IMR-90 (cell line): Measurements from ENCODE around the gene ARF1. TPM values are rescaled to one million over a fixed set of nuclear protein-coding genes. Genes with fewer than 3 reads are reported as not detected.

Experiments used
- ATAC-seq: fragments of 200-7000 bp; cut with Tn5 transposase; 2 replicates; pipeline ENCODE4 v1.9.1; 2020; ENCODE audit warnings: low read depth, mild to moderate bottlenecking, moderate library complexity
- BruUV-seq: library from RNA; stranded (reverse); fragments of 400-500 nt; replicated peaks from 2 replicates; lab custom pipeline; 2021; lab: Mats Ljungman, UMichigan
- CTCF ChIA-PET: fragments of 300-600 bp; formaldehyde crosslinking; extraction: SDS; loops from one replicate; lab custom pipeline; 2021; ENCODE audit warnings: antibody characterized with exemption; lab: Yijun Ruan, JAX
- POLR2A ChIA-PET: fragments of 300-600 bp; sonication (Branson Sonifier 250); formaldehyde crosslinking; loops from one replicate; lab custom pipeline; 2022; ENCODE audit warnings: antibody characterized with exemption; ENCODE audit not compliant: unreplicated experiment; lab: Charles Lee
- DNase-seq: peaks from one replicate; pipeline ENCODE4 v3.0.0; 2013
- H2AFZ ChIP-seq: replicated peaks from 2 replicates; pipeline ENCODE3; 2013; ENCODE audit warnings: low read length, mild to moderate bottlenecking; ENCODE audit not compliant: poor library complexity
- H2AK5ac ChIP-seq: 2 replicates; pipeline ENCODE4 v1.6.1; 2013; ENCODE audit warnings: low read depth, low read length, inconsistent platforms
- H2AK9ac ChIP-seq: replicated peaks from 2 replicates; pipeline ENCODE3; 2013; ENCODE audit warnings: mild to moderate bottlenecking, low read depth, low read length, moderate library complexity; ENCODE audit not compliant: poor library complexity
- H2BK120ac ChIP-seq: 2 replicates; pipeline ENCODE4 v1.6.1; 2013; ENCODE audit warnings: low read depth, low read length, inconsistent platforms
- H2BK15ac ChIP-seq: 3 replicates; pipeline ENCODE4 v1.6.1; 2013; ENCODE audit warnings: low read depth, low read length, inconsistent platforms
- H2BK20ac ChIP-seq: 2 replicates; pipeline ENCODE4 v1.6.1; 2013; ENCODE audit warnings: low read depth, mild to moderate bottlenecking, inconsistent platforms, low read length, moderate library complexity
- H2BK5ac ChIP-seq: 2 replicates; pipeline ENCODE4 v1.6.1; 2013; ENCODE audit warnings: mild to moderate bottlenecking, low read depth, low read length, inconsistent platforms; ENCODE audit not compliant: poor library complexity, severe bottlenecking
- H3K14ac ChIP-seq: replicated peaks from 2 replicates; pipeline ENCODE4 v1.6.1; 2013; ENCODE audit warnings: low read depth, low read length, inconsistent platforms
- H3K18ac ChIP-seq: 2 replicates; pipeline ENCODE4 v1.6.1; 2013; ENCODE audit warnings: low read depth, low read length, control low read depth
- H3K23ac ChIP-seq: 2 replicates; pipeline ENCODE4 v1.6.1; 2013; ENCODE audit warnings: low read depth, low read length, inconsistent platforms
- H3K27ac ChIP-seq: 2 replicates; pipeline ENCODE4 v1.5.1; 2013; ENCODE audit warnings: mild to moderate bottlenecking, control low read depth, low read length; ENCODE audit not compliant: insufficient read depth
- H3K27me3 ChIP-seq: 2 replicates; pipeline ENCODE4 v1.6.1; 2013; ENCODE audit warnings: low read length; ENCODE audit not compliant: control insufficient read depth, insufficient read depth
- H3K36me3 ChIP-seq: 2 replicates; pipeline ENCODE4 v1.6.1; 2013; ENCODE audit warnings: low read length, mixed read lengths; ENCODE audit not compliant: control insufficient read depth, insufficient read depth
- H3K4ac ChIP-seq: 2 replicates; pipeline ENCODE4 v1.6.1; 2013; ENCODE audit warnings: low read depth, low read length, inconsistent platforms
- H3K4me1 ChIP-seq: 2 replicates; pipeline ENCODE4 v1.6.1; 2013; ENCODE audit warnings: low read length, mixed read lengths; ENCODE audit not compliant: control insufficient read depth, insufficient read depth
- H3K4me2 ChIP-seq: 2 replicates; pipeline ENCODE4 v1.6.1; 2013; ENCODE audit warnings: low read depth, mild to moderate bottlenecking, control low read depth, low read length, moderate library complexity
- H3K4me3 ChIP-seq: 2 replicates; pipeline ENCODE4 v1.5.1; 2013; ENCODE audit warnings: low read depth, mild to moderate bottlenecking, control low read depth, low read length, moderate library complexity; ENCODE audit not compliant: insufficient read depth
- H3K56ac ChIP-seq: 2 replicates; pipeline ENCODE4 v1.6.1; 2013; ENCODE audit warnings: low read length, inconsistent platforms; ENCODE audit not compliant: insufficient read depth; ENCODE audit errors: extremely low read depth
- H3K79me1 ChIP-seq, 2 experiments: 2 replicates each; pipeline ENCODE4 v1.6.1; 2013; ENCODE audit warnings: low read length in 2 of 2, inconsistent platforms in 1 of 2, low read depth in 1 of 2
- H3K9ac ChIP-seq: 2 replicates; pipeline ENCODE4 v1.6.1; 2013; ENCODE audit warnings: low read depth, low read length, control low read depth
- H3K9me1 ChIP-seq: 2 replicates; pipeline ENCODE4 v1.6.1; 2013; ENCODE audit warnings: low read length, inconsistent platforms; ENCODE audit not compliant: insufficient read depth
- H3K9me3 ChIP-seq: 2 replicates; pipeline ENCODE4 v1.6.1; 2013; ENCODE audit warnings: low read length; ENCODE audit not compliant: control insufficient read depth, insufficient read depth
- H4K20me1 ChIP-seq: 2 replicates; pipeline ENCODE4 v1.6.1; 2013; ENCODE audit warnings: low read length, inconsistent platforms; ENCODE audit not compliant: insufficient read depth
- H4K5ac ChIP-seq: 2 replicates; pipeline ENCODE4 v1.6.1; 2013; ENCODE audit warnings: mild to moderate bottlenecking, low read depth, low read length, control low read depth
- H4K8ac ChIP-seq, 2 experiments: 2 replicates each; pipeline ENCODE4 v1.6.1; 2013; ENCODE audit warnings: low read depth in 2 of 2, low read length in 2 of 2, control low read depth in 1 of 2, inconsistent platforms in 1 of 2
- H4K91ac ChIP-seq: 2 replicates; pipeline ENCODE4 v1.6.1; 2013; ENCODE audit warnings: low read depth, low read length, inconsistent platforms; ENCODE audit not compliant: insufficient read depth
- MAZ ChIP-seq: IDR thresholded peaks from 2 replicates; pipeline ENCODE4 v1.6.1; 2012; ENCODE audit warnings: low read depth, mild to moderate bottlenecking, low read length, improper control_type of control experiment, moderate library complexity, borderline replicate concordance
- POLR2A ChIP-seq: IDR thresholded peaks from 2 replicates; pipeline ENCODE4 v1.6.1; 2012; ENCODE audit warnings: mild to moderate bottlenecking, low read depth, low read length
- WGBS, 2 experiments: methylation state at CpG; one replicate each; pipeline versions ENCODE4 v1.1.5 to v1.1.7; 2013; ENCODE audit warnings: missing lambda C conversion rate in 2 of 2; ENCODE audit not compliant: insufficient read length in 1 of 2; ENCODE audit errors: extremely low coverage in 2 of 2; 5-methylcytosine and 5-hydroxymethylcytosine counted together
- dilution Hi-C: fragments of 300-500 bp; cut with HindIII; formaldehyde crosslinking; loops from one replicate; pipeline ENCODE4 v1.14.3; 2018; ENCODE audit warnings: low sequenced_read_pairs; ENCODE audit not compliant: unreplicated experiment
- in situ Hi-C: fragments of 300-500 bp; cut with MboI; formaldehyde crosslinking; loops from 3 replicates; pipeline ENCODE4 v1.14.3; 2019; ENCODE audit warnings: low sequenced_read_pairs, inconsistent platforms, mixed read lengths
- intact Hi-C: fragments of 100-400 bp; cut with micrococcal nuclease; formaldehyde crosslinking; loops from 2 replicates; pipeline ENCODE4 v1.10.0; 2022
- polyA plus RNA-seq, 3 experiments: library from polyadenylated mRNA; depleted of rRNA; stranded (reverse); fragments of >200 nt; gene quantifications; 2 replicates each; pipeline ENCODE4 v1.2.3, GENCODE V29; 2012; ENCODE audit warnings: low replicate concordance in 1 of 3
- total RNA-seq: library from RNA; depleted of rRNA; stranded (reverse); fragments of >200 nt; gene quantifications from 2 replicates; pipeline ENCODE4 v1.2.3, GENCODE V29; 2012
- TF ChIP-seq, protein P1 (sequence below): conservative IDR thresholded peaks from 2 replicates; pipeline ENCODE4 v1.5.1; 2012; ENCODE audit warnings: mild to moderate bottlenecking, low read depth, low read length, improper control_type of control experiment

ARF1 gene
- total and polyA plus RNA-seq, 2 of the 4 experiments (the other 2 are of a cell fraction): 330 to 1,100 TPM

DNA sequence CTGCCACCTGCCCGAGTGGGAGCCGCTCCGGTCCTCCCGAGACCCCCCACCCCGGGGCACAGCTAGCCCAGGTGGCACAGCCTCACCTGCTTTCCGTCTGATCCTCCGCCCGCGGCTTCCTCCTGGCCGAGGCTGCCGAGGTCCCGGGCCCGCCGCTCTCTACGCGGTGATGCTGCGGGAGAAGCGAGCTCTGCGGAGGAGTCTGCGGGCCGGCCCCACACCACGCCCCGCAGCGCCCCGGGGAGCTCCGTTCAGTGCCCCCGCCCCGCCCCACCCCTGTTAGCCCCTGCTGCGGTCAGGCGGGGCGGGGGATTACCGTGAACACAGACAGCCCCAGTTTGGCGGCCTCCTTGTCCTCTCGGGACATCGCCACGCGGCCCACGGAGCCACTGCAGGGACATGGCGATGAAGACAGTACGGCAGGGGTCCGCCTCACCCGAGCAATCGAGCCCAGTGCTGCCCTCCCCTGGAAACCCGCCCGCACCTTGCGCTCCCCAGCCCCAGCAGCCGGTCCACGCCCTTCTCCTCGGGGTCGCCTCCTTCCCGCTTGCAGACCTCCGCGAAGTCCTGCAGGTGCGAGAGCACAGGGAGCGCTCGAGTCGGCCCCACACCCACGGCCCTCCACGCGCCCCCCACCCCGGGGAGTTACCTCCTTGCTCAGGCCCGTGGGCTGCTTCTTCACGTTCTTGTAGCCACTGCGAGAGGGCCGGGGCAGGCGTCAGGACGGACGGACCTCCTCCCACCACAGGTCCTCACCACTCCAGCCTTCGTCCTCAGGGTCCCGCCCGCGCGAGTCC, 19.7 kb downstream of the ARF1 start:
- Histone ChIP-seq H2BK20ac (no peak overlapping the region), H3K79me1 (peaks cover 7 to 50% of the 10 kb centered on the region in 2 experiments; a peak in 3 of 4 replicates), H4K91ac (no peak overlapping the region; the same call in 1 of the 2 replicates), H3K4ac (no peak overlapping the region), H3K4me2 (peak overlapping the region; percentile 71), H3K23ac (no peak overlapping the region), H2BK120ac (no peak overlapping the region), H3K36me3 (peaks cover 45% of the 10 kb centered on the region), H3K14ac (no peak overlapping the region), H2AK9ac (peak overlapping the region; percentile 84), H4K5ac (no peak overlapping the region), H2AFZ (peak overlapping the region; percentile 69), H3K27me3 (no peaks in the 10 kb centered on the region), H3K9me1 (peaks cover 13% of the 10 kb centered on the region), H3K4me1 (peaks cover 7% of the 10 kb centered on the region; the same call in 1 of the 2 replicates), H3K9ac (peak overlapping the region; percentile 40), H3K56ac (no peak overlapping the region), H2AK5ac (no peak overlapping the region), H3K4me3 (peak overlapping the region; percentile 62), H2BK15ac (no peak overlapping the region), H4K8ac (no peak overlapping the region; a peak in 1 of 4 replicates), H3K18ac (no peak overlapping the region), H2BK5ac (no peak overlapping the region), H3K9me3 (no peaks in the 10 kb centered on the region), H4K20me1 (peaks cover 47% of the 10 kb centered on the region), H3K27ac (peak overlapping the region; percentile 4; the same call in 1 of the 2 replicates)
- no TSS peak for BruUV-seq
- ChIA-PET POLR2A (no interaction called here), CTCF (no interaction called here)
- dilution Hi-C loops (no loop called here), in situ Hi-C loops (no loop called here), intact Hi-C loops (loop anchor here (1.0 to 5.0 kb wide), 3 partner anchors 17 to 103 kb away; partner anchors contain the start of gene GUK1)
- DNase-seq (no peak), ATAC-seq (peak; percentile 28)
- WGBS, 2 experiments: 9% methylated on average over 29 of the region's 73 CpGs; no CpG with 5 or more reads in 1 of the 2 experiments
- TF ChIP-seq, protein P1, sequence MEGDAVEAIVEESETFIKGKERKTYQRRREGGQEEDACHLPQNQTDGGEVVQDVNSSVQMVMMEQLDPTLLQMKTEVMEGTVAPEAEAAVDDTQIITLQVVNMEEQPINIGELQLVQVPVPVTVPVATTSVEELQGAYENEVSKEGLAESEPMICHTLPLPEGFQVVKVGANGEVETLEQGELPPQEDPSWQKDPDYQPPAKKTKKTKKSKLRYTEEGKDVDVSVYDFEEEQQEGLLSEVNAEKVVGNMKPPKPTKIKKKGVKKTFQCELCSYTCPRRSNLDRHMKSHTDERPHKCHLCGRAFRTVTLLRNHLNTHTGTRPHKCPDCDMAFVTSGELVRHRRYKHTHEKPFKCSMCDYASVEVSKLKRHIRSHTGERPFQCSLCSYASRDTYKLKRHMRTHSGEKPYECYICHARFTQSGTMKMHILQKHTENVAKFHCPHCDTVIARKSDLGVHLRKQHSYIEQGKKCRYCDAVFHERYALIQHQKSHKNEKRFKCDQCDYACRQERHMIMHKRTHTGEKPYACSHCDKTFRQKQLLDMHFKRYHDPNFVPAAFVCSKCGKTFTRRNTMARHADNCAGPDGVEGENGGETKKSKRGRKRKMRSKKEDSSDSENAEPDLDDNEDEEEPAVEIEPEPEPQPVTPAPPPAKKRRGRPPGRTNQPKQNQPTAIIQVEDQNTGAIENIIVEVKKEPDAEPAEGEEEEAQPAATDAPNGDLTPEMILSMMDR: 0 out of 2 replicates have a peak, but pooled peaks have one; percentile 13
- peak; percentile 5; the same call in 1 of the 2 replicates for TF ChIP-seq POLR2A
- no peak for TF ChIP-seq MAZ
